Breast epithelium (tissue), 3 donors: ENCODE results near the gene FCSK.

ENCODE experiments used
- CTCF ChIP-seq, 3 donors: fragments of 450-650 bp; IDR thresholded peaks; one replicate each; pipeline ENCODE4 v1.5.1; 2016 to 2017; ENCODE audit warnings: antibody characterized with exemption in 3 of 3, mild to moderate bottlenecking in 3 of 3, moderate library complexity in 3 of 3
- POLR2A ChIP-seq: fragments of 450-650 bp; IDR thresholded peaks from one replicate; pipeline ENCODE4 v1.6.1; 2016; ENCODE audit warnings: antibody characterized with exemption, mild to moderate bottlenecking, moderate library complexity
- POLR2AphosphoS5 ChIP-seq, 3 donors: sonication (generic); formaldehyde crosslinking; IDR thresholded peaks; one replicate each; pipeline ENCODE4 v1.6.1; 2017; ENCODE audit warnings: antibody characterized with exemption in 3 of 3

DNA sequence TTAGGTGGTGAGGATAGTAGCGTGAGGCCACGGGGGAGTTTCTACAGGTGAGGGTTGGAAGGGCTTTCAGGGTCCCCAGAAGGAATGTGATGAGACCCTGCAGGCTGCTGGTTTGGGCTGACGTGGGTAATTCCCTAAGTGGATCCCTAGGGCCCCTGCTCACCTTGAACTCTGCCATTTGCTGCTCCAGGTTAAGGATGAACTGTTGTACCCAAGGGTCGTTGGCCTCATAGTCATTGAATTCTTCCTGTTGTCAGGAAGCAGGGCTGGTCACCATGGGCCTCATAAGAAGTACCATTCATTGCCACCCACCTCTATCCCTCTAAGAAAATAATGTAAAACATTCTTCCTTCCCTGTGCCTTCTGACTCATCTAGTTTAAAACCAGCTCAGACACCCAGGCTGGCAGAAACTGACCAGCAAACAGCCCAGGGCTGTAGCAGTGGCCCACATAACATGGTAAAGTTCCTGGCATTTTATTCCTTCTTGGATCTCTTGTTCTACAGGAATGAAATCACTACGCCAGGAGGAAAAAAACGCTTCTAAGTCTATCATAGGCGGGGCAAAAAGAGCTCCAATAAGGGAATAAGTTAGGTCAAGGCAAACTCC is 27.6 kb downstream of the FCSK start:
- TF ChIP-seq CTCF (IDR thresholded peaks at IDR 0.05) (no peak), POLR2A (no peak), POLR2AphosphoS5 (IDR thresholded peaks at IDR 0.05) (no peak)
